Testis (tissue), 2 donors: ENCODE measurements around the gene METTL27.

Experiments
- CTCF ChIP-seq, 3 experiments: fragments of 450-650 bp in 2 of 3; fragments of 200-600 bp in 1 of 3; sonication (generic) in 1 of 3; IDR thresholded peaks; one replicate each; pipeline ENCODE4 v1.5.1; 2016 to 2019; ENCODE audit warnings: antibody characterized with exemption in 3 of 3, mild to moderate bottlenecking in 2 of 3, moderate library complexity in 1 of 3
- POLR2A ChIP-seq: fragments of 450-650 bp; IDR thresholded peaks from one replicate; pipeline ENCODE4 v1.6.1; 2017; ENCODE audit warnings: antibody characterized with exemption, mild to moderate bottlenecking, moderate library complexity

DNA sequence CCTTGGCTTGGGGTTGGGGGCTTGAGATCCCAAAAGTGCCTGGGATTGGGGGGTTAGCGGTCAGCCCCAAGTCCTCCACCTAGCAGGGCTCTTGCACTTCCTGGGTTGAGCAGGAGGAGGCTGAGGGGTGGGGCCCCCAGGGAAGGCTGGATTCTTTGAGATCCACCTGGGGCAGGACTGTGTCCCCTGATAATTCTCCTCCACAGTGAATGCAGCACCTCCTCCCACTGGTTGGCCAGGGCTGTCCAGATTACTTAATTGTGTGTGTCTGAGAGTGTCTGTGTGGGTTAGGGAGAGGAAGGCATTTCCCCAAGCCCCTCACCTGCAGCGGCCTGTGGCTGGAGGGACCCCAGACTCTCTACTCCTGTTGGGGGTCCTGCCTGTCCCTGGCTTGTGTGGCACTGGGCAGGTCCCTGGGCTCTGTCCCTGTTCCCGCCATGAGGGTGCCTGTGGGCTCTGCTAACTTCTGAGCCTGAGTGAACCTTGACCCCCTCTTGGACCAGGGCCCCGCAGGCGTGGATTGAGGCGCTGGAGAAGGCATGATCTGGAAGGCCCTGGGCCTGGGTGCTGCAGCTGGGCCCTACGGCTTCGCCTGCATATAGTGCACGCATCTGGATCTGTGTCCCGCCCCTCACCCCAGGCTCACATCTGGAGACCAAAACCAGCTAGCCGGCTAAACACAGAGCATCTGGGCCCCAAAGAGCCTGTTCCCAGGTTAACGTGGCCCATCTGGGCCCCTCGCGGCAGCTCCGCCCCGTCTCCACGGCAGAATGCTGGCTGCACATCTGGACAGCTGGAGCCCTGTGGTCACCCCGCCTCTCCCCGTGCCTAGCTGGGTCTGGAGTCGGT lies 29.1 kb upstream of the METTL27 start:
- TF ChIP-seq CTCF (IDR thresholded peaks at IDR 0.05) (no peak), POLR2A (no peak)
